Astrocyte (in vitro differentiated cells and primary cell): ENCODE measurements around the gene MXRA5.

ENCODE experiments used
- EZH2 ChIP-seq: IDR thresholded peaks from 2 replicates; pipeline ENCODE4 v1.6.1; 2012; ENCODE audit warnings: mild to moderate bottlenecking, low read length, inconsistent platforms; ENCODE audit not compliant: insufficient read depth
- TF ChIP-seq, protein P1 (sequence below): IDR thresholded peaks from 2 replicates; pipeline ENCODE4 v1.5.1; 2011; ENCODE audit warnings: low read depth, mild to moderate bottlenecking, inconsistent platforms, low read length, moderate library complexity; ENCODE audit not compliant: insufficient read depth

DNA sequence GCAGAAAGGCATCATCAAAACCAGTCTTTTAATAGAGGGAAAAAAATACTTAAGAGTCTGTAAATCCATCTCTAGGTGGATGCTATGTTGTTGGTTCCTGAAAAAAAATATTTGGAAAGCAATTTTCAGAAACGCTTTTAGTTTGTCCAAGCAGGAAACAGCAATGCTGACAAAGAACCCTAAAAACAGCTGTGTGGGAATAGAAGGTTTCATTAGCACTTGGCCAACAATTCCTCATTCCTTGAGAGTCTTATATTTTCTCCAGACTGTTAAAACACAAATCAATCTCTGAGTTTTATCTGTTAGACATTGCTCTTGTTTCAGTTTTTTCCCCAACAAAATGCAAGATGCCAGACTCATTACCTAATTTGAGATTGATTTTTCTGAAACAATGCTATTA lies 6.4 kb downstream of the MXRA5 start:
- TF ChIP-seq, protein P1, sequence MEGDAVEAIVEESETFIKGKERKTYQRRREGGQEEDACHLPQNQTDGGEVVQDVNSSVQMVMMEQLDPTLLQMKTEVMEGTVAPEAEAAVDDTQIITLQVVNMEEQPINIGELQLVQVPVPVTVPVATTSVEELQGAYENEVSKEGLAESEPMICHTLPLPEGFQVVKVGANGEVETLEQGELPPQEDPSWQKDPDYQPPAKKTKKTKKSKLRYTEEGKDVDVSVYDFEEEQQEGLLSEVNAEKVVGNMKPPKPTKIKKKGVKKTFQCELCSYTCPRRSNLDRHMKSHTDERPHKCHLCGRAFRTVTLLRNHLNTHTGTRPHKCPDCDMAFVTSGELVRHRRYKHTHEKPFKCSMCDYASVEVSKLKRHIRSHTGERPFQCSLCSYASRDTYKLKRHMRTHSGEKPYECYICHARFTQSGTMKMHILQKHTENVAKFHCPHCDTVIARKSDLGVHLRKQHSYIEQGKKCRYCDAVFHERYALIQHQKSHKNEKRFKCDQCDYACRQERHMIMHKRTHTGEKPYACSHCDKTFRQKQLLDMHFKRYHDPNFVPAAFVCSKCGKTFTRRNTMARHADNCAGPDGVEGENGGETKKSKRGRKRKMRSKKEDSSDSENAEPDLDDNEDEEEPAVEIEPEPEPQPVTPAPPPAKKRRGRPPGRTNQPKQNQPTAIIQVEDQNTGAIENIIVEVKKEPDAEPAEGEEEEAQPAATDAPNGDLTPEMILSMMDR: no peak
- TF ChIP-seq EZH2: no peak
